Measurements from ENCODE around the gene MBOAT7.
"Not testable (repeated sequence)": the region's sequence is repeated elsewhere in the genome, so short reads cannot be mapped to it uniquely, and the experiment has no call there.

MBOAT7 gene

DNA sequence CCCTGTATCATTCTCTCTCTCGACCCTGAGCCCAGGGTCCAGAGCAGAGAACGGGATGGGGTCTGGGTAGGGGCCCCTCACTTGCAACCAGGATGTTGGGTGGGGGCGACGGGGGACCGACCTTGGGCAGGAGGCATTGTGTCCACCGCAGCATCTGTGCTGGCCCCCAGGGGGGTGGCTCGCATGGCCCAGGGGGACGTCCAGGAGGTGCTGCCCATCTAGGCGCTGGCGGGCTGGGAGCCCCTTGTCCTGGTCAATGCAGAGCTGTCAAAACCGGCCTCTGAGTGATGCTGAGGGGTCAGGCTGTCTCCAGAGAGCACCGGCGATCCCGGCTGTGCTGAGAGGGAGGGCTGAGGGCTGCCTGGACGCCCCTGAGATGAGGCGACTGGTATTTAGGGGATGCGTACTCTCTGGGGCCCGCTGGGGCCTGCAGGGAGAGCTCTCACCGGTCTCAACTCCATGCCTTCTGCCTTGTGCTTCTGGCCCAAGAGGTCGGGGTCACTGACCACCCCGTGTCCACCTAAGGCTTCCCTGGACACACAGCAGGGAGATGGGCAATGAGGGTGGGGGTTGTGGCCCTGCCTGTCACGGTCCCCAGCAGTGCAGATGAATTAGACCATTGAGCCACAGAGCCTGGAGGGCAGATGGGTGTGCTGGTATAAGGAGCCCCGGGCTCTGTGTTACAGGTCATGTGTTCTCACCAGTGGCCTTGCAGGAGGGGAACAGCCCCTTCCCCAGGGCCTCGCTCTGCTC is 19.9 kb upstream of the MBOAT7 start:
- no peak for DNase-seq

DNA sequence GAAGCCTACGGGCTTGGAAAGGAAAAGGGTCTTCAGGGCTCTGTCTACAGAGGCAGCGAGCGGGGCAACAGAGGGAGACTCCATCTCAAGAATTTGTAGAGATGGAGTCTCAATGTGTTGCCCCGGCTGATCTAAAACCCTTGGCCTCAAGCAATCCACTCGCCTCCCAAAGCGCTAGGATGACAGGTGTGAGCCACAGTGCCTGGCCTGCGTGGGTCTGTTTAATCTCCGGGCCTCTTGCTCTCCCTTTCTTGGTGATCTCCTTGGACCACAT is 19.3 kb upstream of the MBOAT7 start:
- DNase-seq, result no peak

DNA sequence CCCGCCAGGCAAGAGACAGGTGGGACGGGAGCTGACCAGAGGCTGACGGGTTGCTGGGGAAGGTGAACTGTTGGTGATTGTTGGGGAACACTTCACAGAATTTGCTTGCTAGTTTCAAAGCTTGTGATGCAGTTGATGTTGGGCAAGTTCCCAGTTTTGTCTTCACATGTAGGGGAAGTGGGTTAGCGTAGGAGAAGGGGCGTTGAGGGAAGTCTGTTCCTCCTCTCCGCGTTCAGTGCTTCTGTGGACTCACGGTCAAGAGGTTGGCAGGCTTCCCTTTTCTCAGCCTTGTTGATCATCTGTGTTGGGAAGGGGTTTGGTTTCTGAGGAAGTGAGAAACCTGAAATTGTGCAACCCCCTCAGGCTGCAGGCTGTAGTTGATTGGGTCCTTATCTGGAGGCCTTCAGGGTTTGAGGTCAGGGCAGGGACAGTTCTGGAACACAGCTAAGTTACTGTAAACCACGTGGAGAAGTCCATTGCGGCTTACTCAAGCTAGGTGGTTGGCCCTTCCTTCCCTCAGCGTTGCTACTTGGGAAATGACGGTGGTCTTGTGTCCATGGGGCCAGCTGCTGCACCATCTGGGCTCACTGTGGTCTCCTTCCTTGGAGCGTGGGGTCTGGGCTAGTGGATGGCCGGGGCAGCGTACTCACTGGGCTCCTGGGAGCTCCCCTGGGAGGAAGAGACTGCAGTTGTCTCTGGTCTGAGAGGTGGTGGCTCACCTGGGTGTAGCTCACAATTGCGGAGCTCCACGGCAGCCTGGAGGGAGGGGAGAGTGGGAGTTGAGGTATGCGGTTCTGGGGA is 18.8 kb upstream of the MBOAT7 start:
- DNase-seq, result no peak

DNA sequence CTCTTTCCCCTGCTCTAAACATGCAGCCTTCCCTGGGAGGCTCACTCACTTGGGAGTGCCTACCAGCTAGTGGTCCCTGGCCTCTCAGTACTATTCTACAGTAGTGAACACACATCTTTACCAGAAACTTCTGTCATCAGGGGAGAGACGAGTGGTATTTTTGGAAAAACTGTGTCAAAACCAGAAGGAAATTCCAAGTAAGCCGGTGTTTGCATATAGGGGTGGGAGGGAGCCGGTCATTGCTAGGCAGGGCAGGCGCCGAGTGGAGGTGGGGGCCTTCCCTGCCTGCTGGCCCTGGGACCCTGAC is 18.2 kb upstream of the MBOAT7 start:
- no peak for DNase-seq

DNA sequence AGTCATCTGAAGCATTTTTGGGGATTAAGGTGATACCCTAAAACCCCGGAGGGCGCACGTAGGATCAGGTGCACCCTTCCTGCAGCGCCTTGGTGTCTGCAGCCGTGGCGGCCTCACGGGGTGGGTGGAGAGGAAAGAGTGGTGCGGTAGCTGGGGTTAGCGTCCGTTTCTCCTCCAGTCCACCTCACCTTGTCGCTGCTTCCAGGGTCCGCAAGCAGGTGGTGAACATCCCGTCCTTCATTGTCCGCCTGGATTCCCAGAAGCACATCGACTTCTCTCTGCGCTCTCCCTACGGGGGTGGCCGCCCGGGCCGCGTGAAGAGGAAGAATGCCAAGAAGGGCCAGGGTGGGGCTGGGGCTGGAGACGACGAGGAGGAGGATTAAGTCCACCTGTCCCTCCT is 17.8 kb upstream of the MBOAT7 start:
- DNase-seq, result not testable (repeated sequence)

DNA sequence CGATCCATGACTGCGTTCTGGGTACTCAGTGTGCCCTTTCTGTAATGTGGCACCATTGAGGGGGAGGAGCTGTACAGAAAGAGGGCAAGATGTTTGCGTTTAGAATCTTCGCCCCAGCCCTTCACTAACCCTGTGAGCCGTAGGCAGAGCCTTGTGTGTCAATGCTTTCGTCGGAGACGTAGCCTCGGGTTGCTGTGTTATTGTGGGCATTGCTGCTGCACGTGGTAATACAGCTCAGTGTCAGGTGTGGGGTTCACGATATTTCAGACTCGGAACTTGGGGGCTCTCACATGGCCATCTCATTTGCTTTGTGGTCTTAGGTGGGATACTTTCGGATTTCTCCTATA is 17.4 kb upstream of the MBOAT7 start:
- DNase-seq, result no peak

DNA sequence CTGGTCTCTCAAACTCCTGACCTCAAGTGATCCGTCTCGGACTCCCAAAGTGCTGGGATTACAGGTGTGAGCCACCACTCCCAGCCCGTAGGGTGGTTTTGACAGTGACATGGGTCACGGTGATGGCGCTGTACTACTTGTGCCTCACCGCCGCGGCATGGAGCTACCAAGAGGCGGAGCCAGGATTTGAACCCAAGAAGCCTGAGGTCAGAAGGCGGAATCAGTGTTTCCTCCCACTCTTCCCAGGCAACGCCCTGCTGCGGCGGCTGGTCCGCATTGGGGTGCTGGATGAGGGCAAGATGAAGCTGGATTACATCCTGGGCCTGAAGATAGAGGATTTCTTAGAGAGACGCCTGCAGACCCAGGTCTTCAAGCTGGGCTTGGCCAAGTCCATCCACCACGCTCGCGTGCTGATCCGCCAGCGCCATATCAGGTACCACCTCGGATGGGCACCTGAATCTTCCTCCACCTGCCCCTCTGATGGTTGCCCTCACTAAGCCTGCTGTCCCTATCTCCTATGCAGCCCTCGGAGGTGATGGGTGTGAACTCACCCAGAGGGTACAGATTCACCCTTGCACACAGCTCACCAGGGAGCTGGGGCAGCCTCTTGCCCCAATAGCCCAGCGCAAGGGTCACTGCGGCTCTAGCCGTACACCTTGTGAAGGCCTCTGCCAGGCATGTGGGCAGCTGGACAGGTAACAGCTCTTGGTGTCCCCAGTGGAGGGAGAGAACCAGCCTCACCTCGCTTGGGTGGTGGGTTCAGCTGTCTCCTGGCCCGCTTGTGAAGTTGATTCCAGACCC is 16.9 kb upstream of the MBOAT7 start:
- DNase-seq, result no peak

DNA sequence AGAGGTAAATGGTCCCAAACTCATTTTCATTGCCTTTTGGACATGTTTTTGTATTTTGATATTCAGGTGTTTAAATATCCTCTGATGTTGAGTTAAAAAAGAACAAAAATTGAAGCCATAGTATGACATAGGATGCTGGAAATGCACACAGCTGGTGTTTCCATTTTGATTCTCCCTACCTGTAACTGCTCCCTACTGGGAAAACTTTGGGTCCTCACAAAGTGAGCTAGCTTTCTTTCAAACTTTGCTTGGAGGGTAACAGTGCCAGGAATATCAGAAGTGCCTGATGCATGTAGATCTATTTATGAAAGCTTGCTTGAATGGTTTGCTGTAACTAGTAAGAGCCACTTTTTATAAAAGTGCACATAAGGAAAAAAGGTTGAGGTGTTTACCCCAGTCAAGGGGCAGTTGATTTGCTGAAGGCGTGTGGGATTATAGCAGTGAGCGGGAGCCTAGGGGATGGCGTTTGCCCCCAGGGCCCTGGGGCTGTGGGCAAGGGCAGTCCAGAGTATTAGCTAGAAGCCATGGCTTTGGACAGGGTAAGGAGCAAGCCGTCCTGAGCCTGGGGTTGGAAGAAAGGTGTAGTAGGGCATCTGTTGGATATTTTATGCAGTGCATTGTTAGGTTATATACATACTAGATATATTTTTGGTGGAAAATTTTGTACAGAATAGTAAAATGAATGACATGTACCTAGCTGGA is 15.5 kb upstream of the MBOAT7 start:
- DNase-seq, result no peak

DNA sequence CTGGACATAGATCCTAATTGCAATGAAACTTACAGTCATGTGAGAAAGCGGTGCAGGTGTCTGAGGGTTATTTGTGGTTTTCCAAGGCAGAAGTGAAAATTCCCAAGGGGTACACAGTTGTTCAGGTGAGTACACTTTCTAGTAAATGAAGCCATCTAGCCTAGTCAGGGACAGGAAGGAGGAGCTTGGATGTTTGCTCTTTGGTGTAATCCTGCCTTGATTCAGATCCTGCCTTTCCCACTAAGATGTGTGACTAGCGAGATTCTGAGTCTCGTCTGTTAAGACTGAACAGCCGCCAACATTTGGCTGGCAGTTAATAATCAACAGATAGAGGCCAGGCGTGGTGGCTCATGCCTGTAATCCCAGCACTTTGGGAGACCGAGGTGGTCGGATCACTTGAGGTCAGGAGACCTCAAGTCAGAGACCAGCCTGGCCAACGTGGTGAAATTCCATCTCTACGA is 13.8 kb upstream of the MBOAT7 start:
- no peak for DNase-seq

DNA sequence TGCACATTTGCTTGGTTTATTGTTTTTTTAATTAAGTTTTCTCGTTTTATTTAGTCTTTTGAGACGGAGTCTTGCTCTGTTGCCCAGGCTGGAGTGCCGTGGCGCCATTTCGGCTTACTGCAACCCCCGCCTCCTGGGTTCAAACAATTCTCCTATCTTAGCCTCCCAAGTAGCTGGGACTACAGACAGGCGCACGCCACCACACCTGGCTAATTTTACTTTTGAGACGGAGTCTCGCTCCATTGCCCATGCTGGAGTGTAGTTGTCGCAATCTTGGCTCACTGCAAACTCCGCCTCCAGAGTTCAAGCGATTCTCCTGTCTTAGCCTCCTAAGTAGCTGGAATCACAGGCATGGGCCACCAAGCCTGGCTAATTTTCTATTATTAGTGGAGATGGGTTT is 12.6 kb upstream of the MBOAT7 start:
- no peak for DNase-seq

DNA sequence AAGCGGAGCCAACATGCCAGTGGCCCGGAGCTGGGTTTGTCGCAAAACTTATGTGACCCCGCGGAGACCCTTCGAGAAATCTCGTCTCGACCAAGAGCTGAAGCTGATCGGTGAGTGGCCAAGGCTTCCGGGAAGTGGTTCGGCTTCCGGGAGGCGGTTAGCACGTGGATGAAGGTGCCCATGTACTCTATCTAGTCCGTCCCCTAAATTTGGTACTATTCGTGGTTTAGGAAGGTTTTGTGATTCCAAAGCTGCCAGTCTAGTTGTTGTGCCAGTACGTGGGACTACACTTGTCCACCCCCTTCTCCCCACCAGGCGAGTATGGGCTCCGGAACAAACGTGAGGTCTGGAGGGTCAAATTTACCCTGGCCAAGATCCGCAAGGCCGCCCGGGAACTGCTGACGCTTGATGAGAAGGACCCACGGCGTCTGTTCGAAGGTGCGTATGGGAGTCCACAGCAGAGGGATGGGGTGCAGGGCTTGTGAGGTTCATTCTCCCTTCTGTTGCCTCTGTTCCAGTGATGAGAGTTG is 11.9 kb upstream of the MBOAT7 start:
- DNase-seq, result no peak

DNA sequence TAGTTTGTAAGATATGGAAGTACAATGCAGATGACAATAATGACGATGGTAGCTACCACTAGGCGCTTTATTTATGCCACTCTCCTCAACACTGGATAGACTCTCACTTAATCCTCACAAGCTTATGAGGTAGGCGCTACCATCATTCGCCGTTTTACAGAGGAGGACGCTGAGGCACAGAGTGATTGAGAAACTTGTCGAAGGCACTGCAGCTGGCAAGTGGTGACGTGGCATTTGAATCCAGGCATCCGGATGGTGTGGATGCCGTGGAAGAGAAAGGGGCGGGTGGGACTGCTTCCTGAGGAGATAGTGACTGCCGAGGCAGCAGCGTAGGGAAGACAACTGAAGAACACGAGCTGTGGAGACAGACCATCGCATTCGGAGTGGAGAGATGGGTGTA is 10.0 kb upstream of the MBOAT7 start:
- no peak for DNase-seq

DNA sequence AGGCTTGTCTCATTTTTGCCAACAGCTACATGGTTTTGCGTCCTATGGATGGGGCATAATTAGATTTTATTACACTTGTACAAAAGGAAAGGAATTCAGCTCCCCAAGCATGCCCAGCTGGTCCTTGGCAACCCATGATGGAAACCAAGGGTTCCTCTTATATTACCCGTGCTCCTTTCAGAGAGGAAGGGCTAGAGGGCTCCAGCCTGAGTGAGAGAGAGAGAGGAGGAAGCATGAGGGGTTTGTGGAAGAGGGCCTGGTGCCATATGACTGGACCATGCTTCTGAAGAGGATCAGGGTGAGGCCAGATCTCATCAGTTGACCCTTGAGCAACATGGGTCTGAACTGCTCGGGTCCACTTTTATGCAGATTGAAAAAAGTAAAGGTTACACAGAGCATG is 7.7 kb upstream of the MBOAT7 start:
- no peak for DNase-seq

DNA sequence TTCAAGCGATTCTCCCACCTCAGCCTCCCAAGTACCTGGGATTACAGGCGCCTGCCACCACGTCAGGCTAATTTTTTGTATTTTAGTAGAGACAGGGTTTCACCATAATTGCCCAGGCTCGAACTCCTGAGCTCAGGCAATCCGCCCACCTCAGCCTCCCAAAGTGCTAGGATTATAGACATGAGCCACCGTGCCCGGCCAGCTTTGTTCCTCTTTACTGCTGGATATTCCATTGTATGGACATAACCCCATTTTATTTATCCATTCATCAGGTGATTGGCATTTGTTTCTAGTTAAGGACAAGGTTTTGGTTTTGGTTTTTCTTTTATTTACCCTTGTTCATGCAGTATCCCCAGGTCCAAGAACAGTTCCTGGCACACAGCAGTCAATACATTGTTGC is 7.2 kb upstream of the MBOAT7 start:
- DNase-seq, result no peak

DNA sequence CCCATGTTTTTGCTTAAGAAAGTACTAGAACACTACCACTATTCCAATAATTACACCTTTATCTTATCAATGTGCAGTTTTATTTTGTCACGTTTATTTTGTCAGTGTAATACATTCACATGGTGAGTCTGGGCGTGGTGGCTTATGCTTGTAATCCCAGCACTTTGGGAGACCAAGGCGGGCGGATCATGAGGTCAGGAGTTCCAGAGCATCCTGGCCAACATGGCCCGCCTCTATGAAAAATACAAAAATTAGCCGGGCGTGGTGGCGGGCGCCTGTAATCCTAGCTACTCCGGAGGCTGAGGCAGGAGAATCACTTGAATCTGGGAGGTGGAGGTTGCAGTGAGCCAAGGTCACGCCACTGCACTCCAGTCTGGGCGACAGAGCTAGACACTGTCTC is 5.1 kb upstream of the MBOAT7 start:
- DNase-seq, result not testable (repeated sequence)

DNA sequence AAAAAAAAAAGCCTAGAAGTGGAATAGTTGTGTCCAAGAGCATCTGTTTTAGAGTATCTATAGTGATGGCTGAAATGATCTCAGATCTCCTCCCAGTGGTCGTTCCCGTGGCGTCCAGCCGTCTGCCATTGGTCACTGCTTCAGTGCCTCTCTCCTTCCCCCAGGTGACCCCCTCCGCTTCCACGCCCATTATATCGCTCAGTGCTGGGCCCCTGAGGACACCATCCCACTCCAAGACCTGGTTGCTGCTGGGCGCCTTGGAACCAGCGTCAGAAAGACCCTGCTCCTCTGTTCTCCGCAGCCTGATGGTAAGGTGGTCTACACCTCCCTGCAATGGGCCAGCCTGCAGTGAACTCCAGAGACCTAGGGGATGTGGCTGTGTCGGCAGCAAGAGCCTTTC is 3.6 kb upstream of the MBOAT7 start:
- no peak for DNase-seq

DNA sequence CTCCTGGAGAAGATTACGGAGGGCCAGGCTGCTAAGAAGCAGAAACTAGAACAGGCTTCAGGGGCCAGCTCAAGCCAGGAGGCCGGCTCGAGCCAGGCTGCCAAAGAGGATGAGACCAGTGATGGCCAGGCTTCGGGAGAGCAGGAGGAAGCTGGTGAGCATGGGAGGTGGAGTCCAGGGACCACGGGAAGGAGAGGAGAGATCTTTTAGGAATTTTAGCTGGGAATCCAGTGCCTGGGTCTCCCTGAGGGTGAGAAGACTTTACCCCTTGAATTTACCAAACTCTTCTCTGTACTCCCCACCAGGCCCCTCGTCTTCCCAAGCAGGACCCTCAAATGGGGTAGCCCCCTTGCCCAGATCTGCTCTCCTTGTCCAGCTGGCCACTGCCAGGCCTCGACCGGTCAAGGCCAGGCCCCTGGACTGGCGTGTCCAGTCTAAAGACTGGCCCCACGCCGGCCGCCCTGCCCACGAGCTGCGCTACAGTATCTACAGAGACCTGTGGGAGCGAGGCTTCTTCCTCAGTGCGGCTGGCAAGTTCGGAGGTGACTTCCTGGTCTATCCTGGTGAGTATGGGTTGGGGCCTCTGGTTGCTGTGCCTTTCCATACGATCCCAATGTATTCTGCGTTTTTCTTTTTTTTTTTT is 2.6 kb upstream of the MBOAT7 start:
- no peak for DNase-seq

DNA sequence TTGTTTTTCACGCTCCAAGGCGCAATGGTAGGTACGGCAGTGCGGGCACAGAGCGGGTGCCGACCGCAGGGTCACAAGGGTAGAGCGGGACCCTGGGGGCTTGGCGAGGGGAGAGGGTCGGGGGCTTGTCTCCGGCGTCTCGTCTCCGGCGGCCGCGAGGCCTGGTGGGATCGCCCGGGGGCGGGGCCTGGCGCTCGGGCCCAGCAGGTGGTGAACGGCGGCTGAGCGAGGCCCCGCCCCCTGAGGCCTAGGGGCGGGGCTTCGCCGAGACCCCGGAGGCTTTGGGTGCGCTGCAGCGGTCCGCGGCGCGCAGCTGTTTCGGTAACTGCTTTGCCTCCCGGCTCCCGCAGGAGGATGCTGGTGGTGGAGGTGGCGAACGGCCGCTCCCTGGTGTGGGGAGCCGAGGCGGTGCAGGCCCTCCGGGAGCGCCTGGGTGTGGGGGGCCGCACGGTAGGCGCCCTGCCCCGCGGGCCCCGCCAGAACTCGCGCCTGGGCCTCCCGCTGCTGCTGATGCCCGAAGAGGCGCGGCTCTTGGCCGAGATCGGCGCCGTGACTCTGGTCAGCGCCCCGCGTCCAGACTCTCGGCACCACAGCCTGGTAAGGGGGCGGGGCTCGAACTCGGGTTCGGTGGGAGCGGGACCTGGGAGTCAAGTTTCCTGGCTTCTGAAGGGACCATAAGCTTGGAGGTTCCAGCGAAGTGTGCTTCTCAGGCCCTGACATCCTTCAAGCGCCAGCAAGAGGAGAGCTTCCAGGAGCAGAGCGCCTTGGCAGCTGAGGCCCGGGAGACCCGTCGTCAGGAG is 1.8 kb upstream of the MBOAT7 start, which contains the start of gene TSEN34:
TSS of gene TSEN34 (plus strand) at position 298 of the 800 bp plus-strand sequence. CDS start at position 355, 57 bp downstream.
- peak; percentile 88 for DNase-seq

DNA sequence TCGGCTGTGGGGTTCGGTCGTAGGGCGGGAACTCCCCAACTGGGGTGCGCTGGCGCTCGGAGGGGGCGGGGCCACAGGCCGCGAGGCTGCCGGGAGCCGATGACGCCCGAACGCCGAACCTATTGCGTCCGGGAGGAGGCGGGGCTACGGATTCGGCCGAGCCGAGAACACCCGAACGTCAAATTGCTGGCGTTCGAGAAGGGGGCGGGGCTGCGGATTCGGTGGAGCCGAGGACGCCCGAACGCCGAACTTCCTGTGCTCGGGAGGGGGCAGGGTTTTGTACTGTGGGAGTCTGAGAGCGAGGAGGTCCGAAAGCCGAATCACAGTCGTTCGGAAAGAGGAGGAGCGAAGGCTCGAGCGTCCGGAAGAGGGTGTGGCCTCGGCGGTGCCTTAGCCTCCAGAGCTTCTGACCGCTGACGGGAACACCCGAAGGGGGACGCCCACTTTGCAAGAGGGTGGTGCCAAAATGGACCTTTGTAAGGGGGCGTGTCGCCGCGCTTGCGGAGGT is 1.2 kb upstream of the MBOAT7 start:
- DNase-seq, result peak; percentile 99

DNA sequence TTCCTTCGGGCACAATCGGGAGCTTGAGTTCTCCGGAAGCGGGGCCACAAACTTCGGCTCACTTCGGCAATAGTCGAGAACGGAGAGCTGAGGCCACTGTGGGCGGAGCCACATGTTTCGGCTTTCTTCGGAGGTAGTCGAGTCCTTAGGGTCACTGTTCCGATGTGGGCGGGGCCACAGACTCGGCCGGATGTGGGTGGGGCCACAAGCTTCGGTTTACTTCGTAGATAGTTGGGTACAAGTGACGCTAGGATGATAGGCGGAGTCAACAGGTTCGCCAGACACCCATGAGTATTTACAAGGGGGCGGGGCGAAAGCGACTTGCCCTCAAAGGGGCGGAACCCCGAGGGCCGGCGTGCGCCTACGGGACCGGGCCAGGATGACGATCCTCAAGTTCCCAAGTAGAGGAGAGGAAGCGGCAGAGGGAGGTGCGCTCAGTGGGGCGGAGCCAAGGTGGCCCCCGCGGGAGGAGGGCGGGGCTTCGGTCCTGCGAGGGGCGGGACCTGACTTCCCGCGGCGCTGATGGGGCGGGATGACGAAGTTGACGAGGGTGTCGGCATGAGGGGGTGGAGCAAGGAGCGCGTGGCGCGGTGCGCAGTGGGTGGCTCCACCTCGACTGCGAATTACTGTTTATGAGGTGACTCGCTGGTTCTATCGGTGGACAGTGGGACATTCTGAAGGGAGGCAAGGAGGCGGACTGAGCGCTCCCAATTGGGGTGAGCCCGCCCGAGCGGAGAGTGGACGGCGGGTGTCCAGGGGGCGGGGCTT is 539 bp upstream of the MBOAT7 start:
- peak; percentile 100 for DNase-seq

Measured in effector CD8-positive, alpha-beta T cell (primary cell).